Vagina (tissue), 2 donors: ENCODE data around the gene PGAP2.

Experiments
- CTCF ChIP-seq, 3 experiments: fragments of 450-650 bp in 2 of 3; fragments of 200-600 bp in 1 of 3; sonication (generic) in 1 of 3; IDR thresholded peaks; one replicate each; pipeline ENCODE4 v1.5.1; 2017 to 2019; ENCODE audit warnings: antibody characterized with exemption in 3 of 3, mild to moderate bottlenecking in 2 of 3, moderate library complexity in 2 of 3
- POLR2A ChIP-seq, 2 donors: fragments of 450-650 bp; IDR thresholded peaks; one replicate each; pipeline ENCODE4 v1.6.1; 2017; ENCODE audit warnings: antibody characterized with exemption in 2 of 2, mild to moderate bottlenecking in 2 of 2, moderate library complexity in 2 of 2
- POLR2AphosphoS5 ChIP-seq, 2 donors: sonication (generic); formaldehyde crosslinking; IDR thresholded peaks; one replicate each; pipeline ENCODE4 v1.9.0; 2017; ENCODE audit warnings: antibody characterized with exemption in 2 of 2, mild to moderate bottlenecking in 2 of 2, low read depth in 1 of 2; ENCODE audit not compliant: insufficient read depth in 1 of 2

- no peak for TF ChIP-seq POLR2A (IDR thresholded peaks at IDR 0.05)
- peak; percentile 26 to 64 (median 61) for TF ChIP-seq CTCF (IDR thresholded peaks at IDR 0.05)
- no peak for TF ChIP-seq POLR2AphosphoS5 (IDR thresholded peaks at IDR 0.05; ENCODE audit: insufficient read depth in 1 of 2, low read depth in 1 of 2)
Measured at GRCh38 chr11:3849297-3849874, 41.0 kb downstream of the PGAP2 start.
